Psoas muscle (tissue), 8 donors: ENCODE results near the gene EN2. TPM values are rescaled to one million over a fixed set of nuclear protein-coding genes. Genes with fewer than 3 reads are reported as not detected.

Experiments
- ATAC-seq, 4 donors: fragments of 200-7000 bp; cut with Tn5 transposase; one replicate each; pipeline ENCODE4 v1.9.1; 2020; ENCODE audit warnings: moderate library complexity in 3 of 4, mild to moderate bottlenecking in 2 of 4
- DNase-seq, 2 donors: peaks; one replicate each; pipeline ENCODE4 v3.0.0-alpha.2; 2020
- H3K27ac ChIP-seq: fragments of 200-600 bp; one replicate; pipeline ENCODE4 v1.8.0; 2022
- H3K27me3 ChIP-seq, 3 donors: fragments of 200-600 bp in 1 of 3; one replicate each; pipeline versions ENCODE4 v1.6.1 to v1.8.0; 2013 to 2022; ENCODE audit warnings: low read length in 2 of 3, mild to moderate bottlenecking in 2 of 3, moderate library complexity in 1 of 3; ENCODE audit not compliant: insufficient read depth in 3 of 3
- H3K36me3 ChIP-seq, 2 donors: fragments of 200-600 bp in 1 of 2; one replicate each; pipeline versions ENCODE4 v1.6.1 to v1.8.0; 2013 to 2022; ENCODE audit warnings: low read depth in 1 of 2, mild to moderate bottlenecking in 1 of 2, moderate library complexity in 1 of 2; ENCODE audit not compliant: insufficient read depth in 1 of 2
- H3K4me1 ChIP-seq: fragments of 200-600 bp; one replicate; pipeline ENCODE4 v1.8.0; 2022
- H3K4me3 ChIP-seq: fragments of 200-600 bp; one replicate; pipeline ENCODE4 v1.8.0; 2022; ENCODE audit warnings: mild to moderate bottlenecking
- H3K9me3 ChIP-seq: fragments of 200-600 bp; one replicate; pipeline ENCODE4 v1.8.0; 2022
- CTCF ChIP-seq: fragments of 200-600 bp; IDR thresholded peaks from one replicate; pipeline ENCODE4 v1.8.0; 2022; ENCODE audit warnings: antibody characterized with exemption
- WGBS, 3 donors: extraction: QIAGEN DNeasy Blood & Tissue Kit; methylation state at CpG; one replicate each; pipeline versions ENCODE4 v1.1.6 to v1.1.7; 2013; 5-methylcytosine and 5-hydroxymethylcytosine counted together
- intact Hi-C, 2 donors: fragments of 100-400 bp; cut with DNase I; formaldehyde crosslinking; loops; one replicate each; pipeline versions ENCODE4 v1.11.0 to v1.14.2; 2022
- polyA plus RNA-seq, 3 donors: library from polyadenylated mRNA; stranded (reverse); fragments of 200-250 nt; gene quantifications; one replicate each; pipeline ENCODE4 v1.2.3, GENCODE V29; 2013
- total RNA-seq, 4 donors: library from RNA; stranded (reverse); fragmentation: NEBNext Ultra II Directional in 2 of 4; extraction: Animal tissue kit (Norgen Biotek cat#: 25700) in 2 of 4; gene quantifications; one replicate each; pipeline versions ENCODE4 v1.2.1 to v1.2.4, GENCODE V29; 2021 to 2023
- donor health status: healthy with polysubstance abuse.
- donor health status: DM: no; HTN: no; CAD: no; lungs with moderate emphysema.
- donor health status: Bipolar disorder and iron deficiency.
- donor health status: healthy.
- donor health status: DM: yes; HTN: yes; CAD: no.
- donor health status: DM: no; HTN: no; CAD: no.
- donor health status: DM: no; HTN: no; CAD: no.
- donor health status: DM: yes; HTN: yes; CAD: no.

The EN2 gene
- total and polyA plus RNA-seq, 7 donors, result 0.13 to 1.3 (median 0.36) TPM

DNA sequence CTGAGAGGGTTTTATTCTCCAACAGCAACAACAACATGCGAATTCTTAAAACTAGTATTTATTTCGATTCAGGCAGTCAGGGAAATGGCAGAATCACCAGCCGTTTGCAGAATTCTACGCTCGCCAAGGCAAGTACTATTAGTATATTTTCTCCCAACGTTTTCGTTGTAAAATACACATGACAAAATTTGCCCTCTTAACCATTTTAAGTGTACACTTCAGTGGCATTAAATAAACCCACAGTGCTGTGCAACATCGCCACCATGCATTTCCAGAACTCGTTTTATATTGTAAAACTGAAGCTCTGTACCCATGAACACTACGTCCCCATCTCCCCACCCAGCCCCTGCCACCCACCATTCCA is 10.8 kb downstream of the EN2 start:
- intact Hi-C loops, result no loop called here
- DNase-seq, result no peak
- Histone ChIP-seq H3K27ac (no peak overlapping the region), H3K4me1 (peaks cover 19% of the 10 kb centered on the region), H3K9me3 (no peaks in the 10 kb centered on the region), H3K36me3 (no peaks in the 10 kb centered on the region), H3K4me3 (no peak overlapping the region), H3K27me3 (peaks cover 0 to 98% (median 55%) of the 10 kb centered on the region in 3 donors)
- 9 to 12% (median 11%) methylated on average over 10 of the region's 10 CpGs for WGBS, 3 donors
- no peak for ATAC-seq
- no peak for TF ChIP-seq CTCF

- H3K4me3 ChIP-seq, result no peak overlapping the region
- H3K36me3 ChIP-seq, result no peaks in the 10 kb centered on the region
- no peak for TF ChIP-seq CTCF
- H3K9me3 ChIP-seq, result no peaks in the 10 kb centered on the region
- intact Hi-C loops, result no loop called here
- peaks cover 0 to 98% (median 53%) of the 10 kb centered on the region in 3 donors for H3K27me3 ChIP-seq
- no peak overlapping the region for H3K27ac ChIP-seq
- H3K4me1 ChIP-seq, result peaks cover 19% of the 10 kb centered on the region
- ATAC-seq (no peak), DNase-seq (no peak)
- WGBS, 3 donors, result 5 to 9% (median 8%) methylated on average over 12 of the region's 12 CpGs
Observed at GRCh38 chr7:155469311-155470185, 11.6 kb downstream of the EN2 start.

- Histone ChIP-seq H3K27ac (no peak overlapping the region), H3K4me1 (peaks cover 19% of the 10 kb centered on the region), H3K4me3 (no peak overlapping the region), H3K27me3 (peaks cover 0 to 98% (median 53%) of the 10 kb centered on the region in 3 donors), H3K9me3 (no peaks in the 10 kb centered on the region), H3K36me3 (no peaks in the 10 kb centered on the region)
- TF ChIP-seq CTCF, result no peak
- no peak for DNase-seq
- 13 to 18% (median 16%) methylated on average over 8 of the region's 8 CpGs for WGBS, 3 donors
- ATAC-seq, result no peak
- intact Hi-C loops, result no loop called here
Observed at GRCh38 chr7:155470186-155470487, 12.2 kb downstream of the EN2 start.

DNA sequence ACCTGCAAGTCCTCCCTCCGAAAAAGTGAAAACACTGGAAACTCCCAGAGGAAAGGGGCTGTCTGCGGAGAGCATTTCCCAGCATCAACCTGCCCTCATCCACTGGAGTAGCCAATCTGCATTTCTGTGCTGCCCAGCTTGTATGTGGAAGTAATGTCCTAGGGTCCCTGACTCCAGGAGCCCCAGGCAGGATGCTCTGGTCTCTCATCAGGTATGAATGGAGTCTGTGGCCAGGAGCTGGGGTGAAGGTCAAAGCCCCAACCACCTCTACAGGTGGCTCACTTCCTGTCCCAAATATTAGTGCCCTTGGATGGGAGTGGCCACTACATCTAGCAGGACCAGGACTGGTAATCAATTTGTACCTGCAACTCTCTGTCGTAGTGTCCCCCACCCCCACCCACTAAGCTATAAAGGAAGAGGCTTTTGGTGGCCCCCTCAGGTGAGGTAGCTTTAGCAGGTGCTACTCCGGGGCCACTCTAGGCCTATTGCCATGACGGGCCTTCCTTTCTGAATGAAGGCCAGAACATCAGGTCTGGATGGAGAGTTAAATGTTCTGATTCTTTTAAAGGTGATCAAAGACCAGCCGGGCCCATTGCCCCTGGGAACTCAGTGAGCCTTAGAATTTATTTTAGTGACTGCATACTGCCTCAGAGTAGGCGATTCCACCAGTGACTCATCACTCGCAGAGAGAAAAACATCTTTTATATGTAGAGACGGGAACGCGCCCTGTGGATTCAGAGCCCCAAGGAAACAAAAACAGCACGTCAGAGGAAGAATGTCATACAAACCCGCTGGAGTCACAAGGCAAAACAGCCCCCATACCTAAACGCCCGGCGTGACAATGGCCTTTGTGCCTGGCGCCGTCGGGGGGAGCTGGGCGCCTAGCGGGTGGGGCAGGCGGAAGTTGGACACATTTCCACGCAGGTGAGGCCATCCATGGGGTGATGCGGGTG is 13.0 kb downstream of the EN2 start:
- Histone ChIP-seq H3K27me3 (peaks cover 0 to 98% (median 54%) of the 10 kb centered on the region in 3 donors), H3K4me3 (no peak overlapping the region), H3K27ac (no peak overlapping the region), H3K9me3 (no peaks in the 10 kb centered on the region), H3K4me1 (peaks cover 19% of the 10 kb centered on the region), H3K36me3 (no peaks in the 10 kb centered on the region)
- DNase-seq, result no peak
- intact Hi-C loops, result no loop called here
- no peak for ATAC-seq
- 5 to 7% (median 7%) methylated on average over 24 of the region's 24 CpGs for WGBS, 3 donors
- TF ChIP-seq CTCF, result no peak
